ENCODE results near the gene TEX44. TPM values are rescaled to one million over a fixed set of nuclear protein-coding genes. Genes with fewer than 3 reads are reported as not detected.
A peak's percentile ranks its signal among the peaks of the same experiment; 100 is the strongest.

TEX44 gene
- polyA plus RNA-seq, 1 donor from 2014 or later = not detected

- Mint-ChIP-seq H3K9me3 (no peaks in the 10 kb centered on the region), H3K4me1 (peaks cover 0 to 5% (median 0%) of the 10 kb centered on the region in 3 donors), H3K27me3 (no peaks in the 10 kb centered on the region), H3K4me3 (no peak overlapping the region), H3K36me3 (no peaks in the 10 kb centered on the region), H3K27ac (no peak overlapping the region)
Measured at GRCh38 chr2:231626449-231626848, 33.8 kb downstream of the TEX44 start.

GRCh38 chr2:231627384-231628120 lies 34.9 kb downstream of the TEX44 start:
- no peaks in the 10 kb centered on the region for H3K9me3 Mint-ChIP-seq
- H3K4me3 Mint-ChIP-seq = peak overlapping the region in 1 of 4 donors; percentile 52
- no peaks in the 10 kb centered on the region for H3K4me1 Mint-ChIP-seq
- no peaks in the 10 kb centered on the region for H3K27me3 Mint-ChIP-seq
- H3K27ac Mint-ChIP-seq = no peak overlapping the region
- H3K36me3 Mint-ChIP-seq = no peaks in the 10 kb centered on the region

DNA sequence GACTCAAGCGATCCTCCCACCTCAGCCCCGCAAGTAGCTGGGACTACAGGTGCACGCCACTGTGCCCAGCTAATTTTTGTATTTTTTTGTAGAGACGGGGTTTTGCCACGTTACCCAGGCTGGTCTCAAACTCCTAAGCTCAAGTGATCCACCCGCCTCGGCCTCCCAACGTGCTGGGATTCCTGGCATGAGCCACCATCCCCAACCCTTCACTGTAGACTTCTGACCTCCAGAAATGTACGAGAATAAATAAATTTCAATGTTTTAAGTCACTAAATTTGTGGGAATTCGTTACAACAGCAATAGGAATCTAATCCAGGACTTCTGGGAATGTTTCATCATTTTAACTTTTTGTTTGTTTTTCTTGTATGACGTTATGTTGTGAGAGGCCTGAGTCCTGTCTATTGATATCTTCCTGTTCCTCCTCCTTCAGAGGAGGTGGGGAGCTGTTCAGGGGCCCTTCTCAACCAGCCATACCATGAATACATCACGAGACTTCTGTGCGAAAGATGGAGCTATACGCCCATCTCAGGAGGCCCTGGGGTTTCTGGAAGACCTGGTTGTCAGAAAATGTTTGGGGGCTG lies 40.0 kb downstream of the TEX44 start:
- Mint-ChIP-seq H3K4me3 (no peak overlapping the region), H3K36me3 (no peaks in the 10 kb centered on the region), H3K27me3 (peaks cover 1% of the 10 kb centered on the region), H3K27ac (peak overlapping the region in 1 of 3 donors; percentile 6), H3K9me3 (no peaks in the 10 kb centered on the region), H3K4me1 (no peaks in the 10 kb centered on the region)

GRCh38 chr2:231633241-231633976 lies 40.7 kb downstream of the TEX44 start:
- Mint-ChIP-seq H3K27ac (peak overlapping the region in 2 of 3 donors; percentile 4 to 21), H3K36me3 (no peaks in the 10 kb centered on the region), H3K4me1 (no peaks in the 10 kb centered on the region), H3K4me3 (peak overlapping the region in 1 of 4 donors; percentile 34), H3K9me3 (no peaks in the 10 kb centered on the region), H3K27me3 (peaks cover 1% of the 10 kb centered on the region)

DNA sequence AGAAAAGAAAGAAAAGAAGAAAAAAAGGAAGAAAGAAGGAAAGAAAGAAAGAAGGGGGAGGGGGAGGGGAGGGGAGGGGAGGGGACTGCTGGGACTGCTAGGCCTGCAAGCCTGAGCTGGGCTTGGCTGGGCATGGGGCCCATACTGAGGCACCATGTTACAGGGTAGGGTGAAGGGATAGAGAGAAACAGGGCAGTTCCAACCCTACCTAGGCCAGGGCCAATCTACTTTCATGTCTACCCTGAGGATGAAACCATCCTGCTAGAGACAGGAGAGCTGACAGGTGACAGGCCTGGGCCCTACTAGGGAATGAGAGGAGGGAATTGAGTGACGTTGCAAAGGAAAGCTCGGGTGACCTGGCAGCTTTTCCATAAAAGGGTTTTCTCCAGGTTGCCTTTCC lies 41.7 kb downstream of the TEX44 start:
- H3K36me3 Mint-ChIP-seq = no peaks in the 10 kb centered on the region
- no peaks in the 10 kb centered on the region for H3K4me1 Mint-ChIP-seq
- H3K9me3 Mint-ChIP-seq = no peaks in the 10 kb centered on the region
- H3K27me3 Mint-ChIP-seq = peaks cover 1% of the 10 kb centered on the region
- H3K27ac Mint-ChIP-seq = no peak overlapping the region
- H3K4me3 Mint-ChIP-seq = no peak overlapping the region

DNA sequence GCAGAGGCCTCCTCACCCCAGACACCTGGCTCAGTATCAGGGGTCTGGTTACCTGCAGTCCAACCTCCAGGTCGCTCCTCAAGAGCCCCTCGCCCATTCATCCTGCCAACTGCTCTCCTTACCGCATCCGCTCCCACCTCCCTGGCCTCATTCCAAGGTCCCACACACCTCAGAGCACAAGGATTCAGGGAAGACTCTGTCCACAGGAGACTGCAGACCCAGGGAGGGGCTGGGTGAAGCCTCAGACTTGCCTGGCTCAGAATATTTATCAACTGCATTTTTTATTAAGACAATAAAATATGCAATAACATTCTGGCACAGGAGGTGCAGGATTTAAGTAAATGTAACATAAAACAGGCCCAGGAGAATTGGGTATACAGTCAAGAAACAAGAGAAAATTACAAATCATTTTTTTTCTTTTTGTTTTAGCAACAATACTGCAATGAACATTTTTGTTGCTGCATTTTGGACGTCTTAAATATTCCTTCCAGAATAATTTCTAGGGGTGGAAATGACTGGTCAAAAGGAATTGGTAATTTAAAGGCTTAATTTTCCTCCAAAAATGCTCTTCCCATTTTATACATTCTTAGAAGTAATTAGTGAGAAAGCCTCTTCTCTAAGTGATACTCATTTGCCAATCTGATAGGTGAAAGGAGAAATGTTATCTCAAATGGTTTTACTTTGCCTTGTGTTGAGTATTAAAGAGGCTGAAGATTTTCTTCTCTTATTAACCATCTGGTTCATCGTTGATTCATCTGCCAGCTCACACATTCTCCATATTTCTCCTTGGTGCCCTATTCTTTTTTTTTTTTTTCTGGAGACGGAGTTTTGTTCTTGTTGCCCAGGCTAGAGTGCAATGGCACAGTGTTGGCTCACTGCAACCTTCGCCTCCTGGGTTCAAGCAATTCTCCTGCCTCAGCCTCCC lies 42.5 kb downstream of the TEX44 start:
- Mint-ChIP-seq H3K4me1 (peaks cover 0 to 1% (median 0%) of the 10 kb centered on the region in 3 donors), H3K9me3 (no peaks in the 10 kb centered on the region), H3K27me3 (peaks cover 1% of the 10 kb centered on the region), H3K4me3 (no peak overlapping the region), H3K36me3 (no peaks in the 10 kb centered on the region), H3K27ac (peak overlapping the region in 1 of 3 donors; percentile 23)

DNA sequence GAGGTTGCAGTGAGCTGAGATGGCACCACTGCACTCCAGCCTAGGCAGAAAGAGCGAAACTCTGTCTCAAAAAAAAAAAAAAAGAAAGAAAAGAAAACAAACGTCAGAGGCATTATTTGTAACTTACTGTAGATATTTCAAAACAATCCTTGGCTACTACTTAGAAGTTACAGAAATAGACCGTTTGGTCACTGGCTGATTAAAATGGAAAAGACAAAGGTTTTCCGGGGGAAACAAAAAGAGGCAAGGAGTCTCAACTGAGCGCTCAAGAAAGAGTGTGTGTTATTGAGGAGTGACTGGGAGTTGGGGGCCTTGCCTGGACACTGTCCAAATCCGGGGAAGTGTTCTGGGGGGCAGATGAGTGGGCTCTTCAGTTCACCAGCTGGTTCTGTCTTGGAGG lies 47.6 kb downstream of the TEX44 start:
- Mint-ChIP-seq H3K4me3 (no peak overlapping the region), H3K27ac (peak overlapping the region in 1 of 3 donors; percentile 89), H3K9me3 (no peaks in the 10 kb centered on the region), H3K36me3 (no peaks in the 10 kb centered on the region), H3K4me1 (peaks cover 9 to 21% (median 15%) of the 10 kb centered on the region in 3 donors), H3K27me3 (peaks cover 5% of the 10 kb centered on the region)

- Mint-ChIP-seq H3K36me3 (no peaks in the 10 kb centered on the region), H3K4me3 (no peak overlapping the region), H3K9me3 (no peaks in the 10 kb centered on the region), H3K4me1 (peaks cover 9 to 21% (median 15%) of the 10 kb centered on the region in 3 donors), H3K27ac (peak overlapping the region in 1 of 3 donors; percentile 89), H3K27me3 (peaks cover 5% of the 10 kb centered on the region)
Measured at GRCh38 chr2:231640641-231641111, 48.0 kb downstream of the TEX44 start.

DNA sequence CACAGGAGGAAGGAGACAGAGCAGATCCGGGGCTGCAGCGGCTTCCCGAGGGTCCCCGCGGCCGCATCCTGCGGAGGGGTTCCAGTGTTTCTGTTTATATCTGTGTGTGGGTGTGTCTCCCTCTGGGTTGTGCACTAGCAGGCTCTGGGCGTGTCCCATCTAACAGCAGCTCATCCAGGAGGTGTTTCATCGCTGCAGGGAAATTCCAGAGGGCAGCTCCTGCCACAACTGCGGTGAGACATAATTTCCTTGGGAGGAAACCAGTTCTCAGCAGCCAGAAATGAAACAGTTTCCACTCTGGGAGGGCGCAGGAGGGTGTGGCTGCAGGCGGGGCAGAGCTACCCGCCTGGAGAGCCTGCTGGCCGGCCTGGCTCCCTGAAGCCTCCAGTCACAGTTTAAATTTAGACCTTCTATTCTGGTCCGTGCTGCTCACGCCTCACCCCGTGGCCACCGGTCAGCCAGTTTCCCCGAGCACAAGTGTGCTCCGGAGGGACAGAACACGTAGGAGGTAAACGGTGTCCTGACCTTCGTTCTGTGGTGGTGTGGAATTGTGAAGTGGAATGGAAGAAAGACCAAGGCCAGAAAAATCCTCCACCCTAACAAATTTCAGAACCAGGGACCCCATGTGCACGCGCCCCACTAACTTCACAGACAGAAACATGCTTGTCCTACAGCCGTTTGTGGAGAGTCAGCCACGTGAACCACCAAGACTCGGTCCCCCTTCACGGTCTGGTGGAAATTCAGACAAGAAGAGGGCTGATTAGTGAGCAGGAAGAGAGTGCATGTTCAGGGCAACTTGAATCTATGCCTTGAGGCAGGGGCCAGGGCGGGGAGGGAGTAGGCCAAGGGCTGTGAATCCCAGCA lies 50.2 kb downstream of the TEX44 start:
- Mint-ChIP-seq H3K4me1 (peaks cover 9 to 21% (median 15%) of the 10 kb centered on the region in 3 donors), H3K4me3 (peak overlapping the region; percentile 69 to 94 (median 84)), H3K27me3 (peaks cover 3% of the 10 kb centered on the region), H3K36me3 (no peaks in the 10 kb centered on the region), H3K9me3 (no peaks in the 10 kb centered on the region), H3K27ac (peak overlapping the region; percentile 18 to 69 (median 19))

DNA sequence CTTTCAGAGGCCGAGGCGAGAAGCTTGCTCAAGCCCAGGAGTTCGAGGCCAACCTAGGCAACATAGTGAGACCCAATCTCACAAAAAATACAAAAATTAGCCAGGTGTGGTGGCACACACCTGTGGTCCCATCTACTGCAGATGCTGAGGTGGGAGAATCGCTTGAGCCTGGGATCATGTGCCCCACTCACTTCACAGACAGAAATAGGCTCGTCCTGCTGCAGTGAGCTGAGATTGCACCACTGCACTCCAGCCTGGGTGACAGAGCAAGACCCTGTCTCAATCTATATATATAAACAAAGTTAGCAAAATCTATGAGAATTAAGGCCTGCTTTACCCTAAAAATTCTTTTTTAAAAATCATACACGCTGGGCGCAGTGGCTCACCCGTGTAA lies 50.8 kb downstream of the TEX44 start:
- Mint-ChIP-seq H3K4me1 (peaks cover 10 to 23% (median 16%) of the 10 kb centered on the region in 3 donors), H3K9me3 (no peaks in the 10 kb centered on the region), H3K27me3 (peaks cover 3% of the 10 kb centered on the region), H3K4me3 (peak overlapping the region; percentile 69 to 94 (median 84)), H3K36me3 (no peaks in the 10 kb centered on the region), H3K27ac (peak overlapping the region in 1 of 3 donors; percentile 18)

Other genes with a start within 250 kb of the TEX44 start
- 3.3 TPM for gene B3GNT7, start 197.2 kb upstream of the TEX44 start, polyA plus RNA-seq
- 523 TPM for gene NCL, start 128.4 kb upstream of the TEX44 start, polyA plus RNA-seq
- gene NMUR1, start 62.4 kb upstream of the TEX44 start, polyA plus RNA-seq = 0.33 TPM
- gene PTMA, start 115.7 kb downstream of the TEX44 start, polyA plus RNA-seq = 2,664 TPM
- gene PDE6D, start 188.4 kb downstream of the TEX44 start, polyA plus RNA-seq = 68.2 TPM
- gene COPS7B, start 193.6 kb downstream of the TEX44 start, polyA plus RNA-seq = 40.7 TPM

Measured in IgD-negative memory B cell (primary cell).